Mesothelial cell of epicardium (in vitro differentiated cells): ENCODE data around the gene NAA16. TPM values are rescaled to one million over a fixed set of nuclear protein-coding genes. Genes with fewer than 3 reads are reported as not detected.

Source experiments
- DNase-seq, 2 experiments: peaks; one replicate each; pipeline ENCODE4 v3.0.0; 2021; ENCODE audit warnings: low spot score in 2 of 2; ENCODE audit not compliant: unreplicated experiment in 2 of 2
- H3K27ac Mint-ChIP-seq: 2 replicates; pipeline ENCODE4 v1.8.0; 2021; ENCODE audit warnings: mixed read lengths
- H3K27me3 Mint-ChIP-seq: 2 replicates; pipeline ENCODE4 v1.8.0; 2021; ENCODE audit warnings: low read depth, mixed read lengths
- H3K36me3 Mint-ChIP-seq: 2 replicates; pipeline ENCODE4 v1.8.0; 2021; ENCODE audit warnings: mixed read lengths
- H3K4me1 Mint-ChIP-seq: 2 replicates; pipeline ENCODE4 v1.8.0; 2021; ENCODE audit warnings: mixed read lengths
- H3K4me3 Mint-ChIP-seq: 2 replicates; pipeline ENCODE4 v1.8.0; 2021; ENCODE audit warnings: mild to moderate bottlenecking, moderate library complexity, mixed read lengths
- H3K9me3 Mint-ChIP-seq: 2 replicates; pipeline ENCODE4 v1.8.0; 2021; ENCODE audit warnings: mixed read lengths
- total RNA-seq: library from RNA; stranded (reverse); gene quantifications from 3 replicates; pipeline ENCODE4 v1.2.1, GENCODE V29; 2021
- TF ChIP-seq, protein P1 (sequence below): fragments of 200-600 bp; sonication (generic); IDR thresholded peaks from one replicate; pipeline ENCODE4 v1.5.0; 2021; ENCODE audit warnings: antibody characterized with exemption; ENCODE audit not compliant: unreplicated experiment

The NAA16 gene
- total RNA-seq, 1 donor from 2014 or later, result 40.0 TPM

DNA sequence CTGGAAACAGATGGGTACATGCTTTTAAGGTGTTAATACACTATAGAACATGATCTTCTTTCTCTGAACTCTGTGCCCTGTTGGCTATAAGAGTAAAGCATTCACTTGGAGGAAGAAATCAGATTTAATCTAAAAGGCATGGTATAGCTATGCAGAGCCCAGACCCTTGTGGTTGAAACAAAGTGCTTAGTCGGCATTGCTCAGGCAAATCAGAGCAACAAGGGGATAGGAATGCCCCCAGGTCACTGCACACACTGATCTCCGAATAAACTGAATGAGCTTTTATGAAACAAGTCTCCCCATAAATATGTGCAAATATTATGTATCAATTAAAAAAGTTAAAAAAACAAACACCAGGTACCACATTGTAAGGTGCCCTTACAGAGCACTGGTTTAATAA is 94.3 kb downstream of the NAA16 start:
- Mint-ChIP-seq H3K27me3 (no peaks in the 10 kb centered on the region), H3K27ac (no peak overlapping the region), H3K4me1 (no peaks in the 10 kb centered on the region), H3K9me3 (peaks cover 10% of the 10 kb centered on the region), H3K36me3 (no peaks in the 10 kb centered on the region), H3K4me3 (no peak overlapping the region)
- no peak for DNase-seq
- TF ChIP-seq, protein P1, sequence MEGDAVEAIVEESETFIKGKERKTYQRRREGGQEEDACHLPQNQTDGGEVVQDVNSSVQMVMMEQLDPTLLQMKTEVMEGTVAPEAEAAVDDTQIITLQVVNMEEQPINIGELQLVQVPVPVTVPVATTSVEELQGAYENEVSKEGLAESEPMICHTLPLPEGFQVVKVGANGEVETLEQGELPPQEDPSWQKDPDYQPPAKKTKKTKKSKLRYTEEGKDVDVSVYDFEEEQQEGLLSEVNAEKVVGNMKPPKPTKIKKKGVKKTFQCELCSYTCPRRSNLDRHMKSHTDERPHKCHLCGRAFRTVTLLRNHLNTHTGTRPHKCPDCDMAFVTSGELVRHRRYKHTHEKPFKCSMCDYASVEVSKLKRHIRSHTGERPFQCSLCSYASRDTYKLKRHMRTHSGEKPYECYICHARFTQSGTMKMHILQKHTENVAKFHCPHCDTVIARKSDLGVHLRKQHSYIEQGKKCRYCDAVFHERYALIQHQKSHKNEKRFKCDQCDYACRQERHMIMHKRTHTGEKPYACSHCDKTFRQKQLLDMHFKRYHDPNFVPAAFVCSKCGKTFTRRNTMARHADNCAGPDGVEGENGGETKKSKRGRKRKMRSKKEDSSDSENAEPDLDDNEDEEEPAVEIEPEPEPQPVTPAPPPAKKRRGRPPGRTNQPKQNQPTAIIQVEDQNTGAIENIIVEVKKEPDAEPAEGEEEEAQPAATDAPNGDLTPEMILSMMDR, result no peak

GRCh38 chr13:41407380-41407779 is 96.3 kb downstream of the NAA16 start:
- Mint-ChIP-seq H3K27me3 (no peaks in the 10 kb centered on the region), H3K4me1 (no peaks in the 10 kb centered on the region), H3K36me3 (no peaks in the 10 kb centered on the region), H3K9me3 (peaks cover 10% of the 10 kb centered on the region), H3K27ac (no peak overlapping the region), H3K4me3 (no peak overlapping the region)
- DNase-seq, result no peak
- TF ChIP-seq, protein P1, result no peak

DNA sequence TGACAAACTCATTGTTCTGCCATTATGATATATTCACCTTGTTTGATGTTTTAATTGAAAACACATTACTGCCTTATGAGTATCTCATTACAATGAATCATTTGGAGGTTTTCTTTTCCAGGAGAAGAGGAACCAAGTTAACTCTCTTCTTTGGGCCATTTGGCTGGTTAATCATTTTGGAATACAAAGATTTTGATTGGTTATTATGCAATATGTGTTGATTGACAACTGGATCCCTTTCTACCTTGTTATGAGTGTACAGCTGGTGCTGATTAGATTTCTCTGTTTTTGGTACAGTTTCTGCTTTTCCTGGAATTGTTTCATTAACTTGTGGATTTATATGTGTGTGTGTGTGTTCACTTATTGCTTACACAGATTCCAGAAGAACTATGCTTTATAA is 97.1 kb downstream of the NAA16 start:
- Mint-ChIP-seq H3K27ac (no peak overlapping the region), H3K27me3 (no peaks in the 10 kb centered on the region), H3K9me3 (peaks cover 10% of the 10 kb centered on the region), H3K36me3 (no peaks in the 10 kb centered on the region), H3K4me3 (no peak overlapping the region), H3K4me1 (no peaks in the 10 kb centered on the region)
- TF ChIP-seq, protein P1, result no peak
- no peak for DNase-seq

GRCh38 chr13:41408746-41409145 is 97.7 kb downstream of the NAA16 start:
- no peaks in the 10 kb centered on the region for H3K36me3 Mint-ChIP-seq
- no peaks in the 10 kb centered on the region for H3K4me1 Mint-ChIP-seq
- DNase-seq, result no peak
- no peak overlapping the region for H3K27ac Mint-ChIP-seq
- no peaks in the 10 kb centered on the region for H3K27me3 Mint-ChIP-seq
- no peak overlapping the region for H3K4me3 Mint-ChIP-seq
- TF ChIP-seq, protein P1, result no peak
- H3K9me3 Mint-ChIP-seq, result peaks cover 10% of the 10 kb centered on the region

DNA sequence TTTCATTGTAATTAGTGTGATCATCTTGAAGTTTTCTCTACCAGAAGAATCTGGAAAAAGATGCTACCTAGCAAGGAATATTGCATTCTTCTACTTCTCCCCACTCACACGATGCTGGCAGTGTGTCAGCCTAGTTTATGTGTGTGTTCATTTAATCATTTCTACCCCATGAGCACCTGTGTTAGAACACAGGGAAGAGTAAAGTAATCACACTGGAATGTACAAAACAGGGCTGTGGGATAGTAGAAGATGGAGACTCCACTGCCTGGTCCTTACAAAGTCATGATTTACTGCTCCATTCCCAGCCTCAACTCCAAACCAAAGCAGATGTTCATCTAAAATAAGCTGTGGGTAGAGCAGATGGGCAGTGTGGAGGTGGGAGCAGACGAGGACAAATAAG is 98.5 kb downstream of the NAA16 start:
- Mint-ChIP-seq H3K27me3 (no peaks in the 10 kb centered on the region), H3K4me1 (no peaks in the 10 kb centered on the region), H3K36me3 (no peaks in the 10 kb centered on the region), H3K9me3 (peaks cover 15% of the 10 kb centered on the region), H3K27ac (no peak overlapping the region), H3K4me3 (no peak overlapping the region)
- no peak for DNase-seq
- TF ChIP-seq, protein P1, result no peak

- H3K4me3 Mint-ChIP-seq, result no peak overlapping the region
- DNase-seq, result no peak
These were observed 100.0 kb downstream of the NAA16 start for GRCh38 chr13:41411060-41411459.

More at GRCh38 chr13:41411060-41411459, 100.0 kb downstream of the NAA16 start:
- Mint-ChIP-seq H3K4me1 (no peaks in the 10 kb centered on the region), H3K27me3 (no peaks in the 10 kb centered on the region), H3K9me3 (peaks cover 15% of the 10 kb centered on the region), H3K36me3 (no peaks in the 10 kb centered on the region), H3K27ac (no peak overlapping the region)
- TF ChIP-seq, protein P1, result no peak
